MM.1S (cell line): Measurements from ENCODE around the gene TMEM179B.

Source experiments
- CTCF ChIP-seq: fragments of 300-600 bp; sonication (generic); IDR thresholded peaks from 2 replicates; pipeline ENCODE4 v1.5.1; 2016; ENCODE audit warnings: antibody characterized with exemption, low read length, mixed read lengths
- EZH2 ChIP-seq: fragments of 300-600 bp; sonication (generic); optimal IDR thresholded peaks from 2 replicates; pipeline ENCODE3; 2017; ENCODE audit warnings: low read depth, mild to moderate bottlenecking, antibody characterized with exemption, low read length, mixed read lengths

- no peak for TF ChIP-seq EZH2
- TF ChIP-seq CTCF, result no peak
These were observed 5.0 kb downstream of the TMEM179B start for GRCh38 chr11:62792202-62792575.
